NT2/D1 (cell line): ENCODE results near the gene TRIM14.

Experiments used
- YY1 ChIP-seq: IDR thresholded peaks from 2 replicates; pipeline ENCODE4 v1.6.1; 2011; ENCODE audit not compliant: insufficient read length, insufficient read depth
- ZNF274 ChIP-seq: IDR thresholded peaks from 2 replicates; pipeline ENCODE4 v1.6.1; 2011; ENCODE audit warnings: mild to moderate bottlenecking, low read depth, low read length

DNA sequence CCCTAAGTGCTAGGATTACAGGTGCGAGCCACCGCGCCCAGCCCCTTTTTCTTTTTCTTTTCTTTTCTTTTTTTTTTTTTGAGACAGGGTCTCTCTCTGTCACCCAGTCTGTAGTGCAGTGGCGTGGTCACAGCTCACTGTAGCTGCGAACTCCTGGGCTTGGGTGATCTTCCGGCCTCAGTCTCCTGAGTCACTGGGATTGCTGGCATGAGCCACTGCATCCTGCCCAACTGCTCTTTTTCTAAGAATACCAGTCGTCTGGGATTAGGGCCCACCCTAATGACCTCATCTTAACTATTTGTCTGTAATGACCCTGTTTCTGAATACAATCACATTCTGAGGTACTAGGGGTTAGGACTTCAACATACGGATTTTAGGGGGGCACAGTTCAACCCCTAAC lies 96.6 kb downstream of the TRIM14 start:
- no peak for TF ChIP-seq YY1
- no peak for TF ChIP-seq ZNF274
